HUDEP-2 (cell line): ENCODE data around the gene PIK3R4.

Source experiments
- DNase-seq, 76 experiments: peaks; one replicate each; lab custom pipeline; 2025; ENCODE audit not compliant: unreplicated experiment in 76 of 76; lab: John Stamatoyannopoulos, UW

PIK3R4 gene

GRCh38 chr3:130743354-130743753, 3.3 kb downstream of the PIK3R4 start:
- no peak for DNase-seq

DNA sequence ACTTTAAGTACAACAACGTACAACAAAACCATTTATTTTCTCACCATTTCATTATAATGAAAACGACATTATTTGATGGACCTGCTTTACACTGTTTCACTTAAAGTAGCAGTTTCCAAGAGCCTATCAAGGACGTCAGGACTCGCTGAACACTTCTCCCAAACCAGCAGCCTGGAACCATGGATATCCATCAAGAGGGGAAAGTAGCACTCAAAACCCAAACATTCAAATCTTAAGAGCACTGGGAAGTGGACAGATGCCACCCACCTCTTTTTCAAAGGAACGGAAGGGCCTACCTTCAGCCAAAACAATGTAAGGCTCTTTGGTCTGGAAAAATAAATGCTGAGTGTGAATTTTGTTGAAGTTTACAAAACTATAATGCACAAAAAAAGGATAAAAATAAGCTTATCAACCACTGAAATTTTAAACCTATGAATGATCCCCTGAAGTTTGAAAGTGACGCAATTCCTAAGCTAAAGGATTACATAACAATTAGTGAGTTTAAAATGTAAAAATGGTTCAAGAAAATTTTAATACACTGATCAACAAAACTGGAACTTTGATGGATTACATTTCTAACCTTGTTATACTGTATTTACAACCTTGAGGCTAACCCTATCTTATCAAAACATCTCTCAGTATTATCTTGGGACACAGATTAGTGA, 4.6 kb downstream of the PIK3R4 start:
- DNase-seq = no peak

- DNase-seq = no peak
Measured at GRCh38 chr3:130739848-130740247, 6.8 kb downstream of the PIK3R4 start.

GRCh38 chr3:130738241-130738640, 8.4 kb downstream of the PIK3R4 start:
- peak in 17 of 76 experiments; percentile 4 to 65 (median 40) for DNase-seq

- no peak for DNase-seq
Measured at GRCh38 chr3:130737622-130738021, 9.0 kb downstream of the PIK3R4 start.

DNA sequence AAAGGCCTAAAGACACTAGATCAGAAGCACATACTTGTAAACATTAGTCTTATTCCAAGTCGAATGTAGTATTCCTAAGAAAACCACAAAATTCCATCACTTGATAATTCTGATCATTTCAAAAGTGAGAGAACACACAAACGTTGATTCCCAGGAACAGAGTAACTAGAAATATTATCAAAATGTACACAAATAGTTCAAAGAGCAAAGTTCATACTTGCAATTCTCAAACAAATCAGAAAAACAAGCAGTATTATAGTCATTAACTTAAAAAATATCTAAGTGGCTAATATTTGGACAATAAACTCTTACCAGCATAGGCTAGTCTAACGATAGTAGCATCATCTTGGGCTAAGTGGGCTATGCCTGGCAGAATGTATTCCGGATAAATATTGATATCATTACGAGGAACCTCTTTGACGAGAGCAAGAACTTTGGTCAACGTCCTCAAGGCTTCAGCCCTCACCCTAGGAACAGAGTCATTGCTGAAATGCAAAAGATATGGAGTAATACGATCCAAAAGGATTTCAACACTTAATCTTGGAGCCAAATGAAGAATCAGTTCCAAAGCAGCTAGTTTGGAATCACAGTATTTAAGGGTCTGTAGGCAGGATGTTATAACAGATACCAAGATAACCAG, 13.3 kb downstream of the PIK3R4 start:
- DNase-seq = no peak

DNA sequence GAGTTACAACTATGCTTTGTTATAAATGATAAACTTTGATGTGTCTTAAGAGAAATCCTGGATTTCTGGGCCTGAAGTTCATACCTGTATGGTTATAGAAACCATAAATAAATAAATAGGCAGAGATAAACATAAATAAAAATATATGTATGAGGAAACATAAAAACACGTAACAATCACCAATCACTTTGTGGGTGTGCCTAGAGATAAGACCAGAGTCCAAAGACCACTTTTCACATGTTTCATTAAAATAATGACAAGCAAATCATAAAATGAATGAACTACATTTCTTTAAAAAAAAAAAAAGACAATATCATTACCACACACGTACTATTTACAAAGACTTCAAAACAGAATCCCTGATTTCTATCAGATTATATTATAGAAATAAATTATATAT, 14.1 kb downstream of the PIK3R4 start:
- no peak for DNase-seq

DNA sequence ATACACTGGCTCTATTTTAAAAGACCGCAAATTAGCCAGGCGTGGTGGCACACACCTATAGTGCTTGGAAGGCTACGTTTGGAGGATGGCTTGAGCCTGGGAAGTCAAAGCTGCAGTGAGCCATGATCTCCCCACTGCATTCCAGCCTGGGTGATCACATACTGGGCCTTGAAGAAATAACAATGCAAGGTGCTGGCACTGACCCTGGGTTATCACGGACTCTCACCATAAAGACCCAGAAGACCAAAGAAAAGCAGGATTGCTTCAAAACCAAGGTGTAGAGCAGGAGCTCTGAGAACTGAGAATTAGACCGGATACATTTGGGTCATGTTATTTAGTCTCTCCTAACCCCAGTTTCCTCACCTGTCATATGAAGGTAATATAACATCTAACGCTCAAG, 14.8 kb downstream of the PIK3R4 start:
- DNase-seq = no peak

GRCh38 chr3:130729154-130729553, 17.5 kb downstream of the PIK3R4 start:
- no peak for DNase-seq

DNA sequence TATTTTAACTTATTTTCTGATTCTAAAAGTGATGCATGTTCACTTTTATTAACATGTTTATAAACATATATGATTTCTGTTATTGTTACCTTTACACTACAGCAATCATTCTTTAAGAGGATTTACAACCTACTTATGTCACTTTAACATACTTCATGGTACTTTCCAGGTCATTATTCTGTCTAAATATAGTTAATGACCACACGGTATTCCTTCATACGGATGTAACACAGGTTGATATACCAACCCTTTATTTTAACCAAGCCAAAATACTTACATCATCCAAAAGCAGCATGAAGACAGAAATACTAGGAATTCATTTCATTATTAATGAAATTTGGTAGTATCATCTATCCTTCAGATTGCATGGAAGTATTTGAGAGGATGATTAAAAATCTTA, 18.6 kb downstream of the PIK3R4 start:
- no peak for DNase-seq

DNA sequence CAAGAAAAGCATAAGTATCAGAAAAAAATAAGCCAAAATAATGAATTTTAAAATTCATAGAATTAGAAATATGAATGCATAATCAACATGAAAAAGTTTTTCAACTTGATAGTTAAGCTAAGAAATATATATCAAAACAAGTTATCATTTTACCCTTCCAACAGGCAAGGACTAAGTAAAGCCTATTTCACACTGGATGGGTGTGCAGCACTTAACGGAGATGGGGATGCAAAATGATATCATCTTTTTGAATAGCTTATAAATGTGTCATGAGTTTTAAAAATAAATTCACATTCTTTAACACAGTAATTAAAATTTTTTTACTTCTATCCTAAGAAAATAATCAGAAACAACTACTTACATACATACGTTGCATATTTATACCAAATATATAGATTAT, 20.9 kb downstream of the PIK3R4 start:
- no peak for DNase-seq

DNA sequence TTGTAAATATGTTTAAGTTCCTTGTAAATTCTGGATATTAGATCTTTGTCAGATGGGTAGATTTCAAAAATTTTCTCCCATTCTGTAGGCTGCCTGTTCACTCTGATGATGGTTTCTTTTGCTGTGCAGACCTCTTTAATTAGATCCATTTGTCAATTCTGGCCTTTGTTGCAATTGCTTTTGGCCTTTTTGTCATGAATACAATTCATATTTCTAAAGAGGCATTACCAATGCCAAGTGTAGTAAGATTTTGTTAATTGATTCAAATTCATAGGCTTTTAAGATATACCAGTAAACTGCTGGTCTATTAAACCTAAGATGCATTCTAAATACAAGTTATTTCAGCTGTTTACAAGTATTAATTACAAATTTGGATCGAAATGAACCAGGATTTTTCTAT, 31.0 kb downstream of the PIK3R4 start:
- DNase-seq = no peak

DNA sequence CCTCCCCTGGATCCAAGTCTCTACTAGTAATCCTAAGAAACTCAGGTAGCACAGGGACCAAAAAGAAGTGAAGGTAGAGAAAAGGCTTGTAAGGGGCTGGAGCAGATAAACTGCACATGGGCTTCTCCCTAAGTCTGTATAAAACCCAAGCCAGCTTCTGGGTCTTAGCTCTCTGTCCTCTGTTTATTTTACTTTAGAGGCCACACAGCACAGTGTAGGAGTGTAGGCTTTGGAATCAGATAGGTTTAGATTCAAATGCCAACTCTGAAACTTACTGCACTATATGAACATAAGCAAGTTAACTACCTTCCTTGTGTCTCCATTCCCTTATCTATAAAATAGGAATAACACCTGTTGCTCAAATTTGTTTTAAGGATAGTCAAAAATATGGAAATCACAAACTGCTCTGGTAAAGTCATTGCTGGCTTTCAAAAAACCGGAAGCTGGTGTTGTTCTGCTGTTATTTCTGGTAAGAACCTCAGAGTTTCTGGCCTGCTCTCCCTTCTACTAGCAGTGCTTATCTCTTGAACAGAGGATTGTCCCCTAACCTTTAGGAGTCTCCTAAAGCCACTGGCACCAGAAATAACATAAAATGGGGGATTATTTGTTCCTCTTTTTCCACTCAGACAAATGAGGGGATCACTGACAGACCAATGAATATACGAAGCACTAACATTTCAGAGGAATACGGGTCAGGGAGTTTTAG, 33.8 kb downstream of the PIK3R4 start:
- DNase-seq = peak in 3 of 76 experiments; percentile 2 to 30 (median 6)

DNA sequence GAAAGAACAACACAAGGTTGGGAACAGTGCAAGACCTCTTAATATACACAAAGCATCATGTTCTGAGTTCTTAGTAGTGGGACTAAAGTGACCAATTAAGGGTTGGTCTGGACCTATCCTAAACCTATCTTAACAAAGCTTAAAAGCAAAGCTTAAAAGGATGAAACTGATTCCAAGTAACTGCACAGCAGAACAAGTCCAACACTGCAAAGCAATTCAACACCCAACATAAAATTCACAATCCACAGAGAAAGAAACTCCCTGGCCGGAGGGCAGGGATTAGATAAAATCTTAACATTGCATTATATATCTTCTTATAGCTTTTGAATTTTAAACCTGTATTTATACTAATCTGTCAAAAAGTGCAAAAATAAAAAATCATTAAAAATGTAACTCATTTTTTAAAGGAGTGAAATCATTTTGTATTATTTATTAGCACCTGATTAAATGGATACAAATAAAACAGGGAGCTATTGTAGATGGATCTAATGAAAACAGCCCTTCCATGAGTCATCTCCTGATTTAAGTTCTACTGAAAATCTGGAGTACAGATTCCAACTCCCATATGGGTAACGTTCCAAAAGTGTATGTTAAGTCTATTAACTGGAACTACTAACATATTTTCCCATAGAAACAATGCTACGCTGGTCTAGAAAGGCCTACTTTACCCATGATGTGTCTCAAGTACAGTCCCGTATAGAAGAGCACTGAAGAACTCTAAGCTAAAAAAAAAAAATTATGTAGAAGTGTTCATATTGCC, 34.9 kb downstream of the PIK3R4 start:
- no peak for DNase-seq

DNA sequence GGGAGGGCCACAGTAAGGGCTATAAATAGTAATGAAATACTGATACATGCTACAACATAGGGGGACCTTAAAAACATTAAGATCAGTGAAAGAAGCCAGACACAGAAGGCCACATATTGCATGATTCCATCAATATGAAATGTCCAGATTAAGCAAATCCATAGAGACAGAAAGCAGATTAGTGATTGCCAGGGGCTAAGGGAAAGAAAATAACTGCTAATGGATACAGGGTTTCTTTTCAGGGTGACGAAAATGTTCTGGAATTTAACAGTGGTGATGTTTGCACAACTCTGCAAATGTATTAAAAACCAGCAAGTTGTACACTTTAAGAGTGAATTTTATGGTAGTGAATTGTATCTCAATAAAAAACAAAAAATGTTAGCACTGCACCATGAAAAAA, 37.0 kb downstream of the PIK3R4 start:
- DNase-seq = no peak

DNA sequence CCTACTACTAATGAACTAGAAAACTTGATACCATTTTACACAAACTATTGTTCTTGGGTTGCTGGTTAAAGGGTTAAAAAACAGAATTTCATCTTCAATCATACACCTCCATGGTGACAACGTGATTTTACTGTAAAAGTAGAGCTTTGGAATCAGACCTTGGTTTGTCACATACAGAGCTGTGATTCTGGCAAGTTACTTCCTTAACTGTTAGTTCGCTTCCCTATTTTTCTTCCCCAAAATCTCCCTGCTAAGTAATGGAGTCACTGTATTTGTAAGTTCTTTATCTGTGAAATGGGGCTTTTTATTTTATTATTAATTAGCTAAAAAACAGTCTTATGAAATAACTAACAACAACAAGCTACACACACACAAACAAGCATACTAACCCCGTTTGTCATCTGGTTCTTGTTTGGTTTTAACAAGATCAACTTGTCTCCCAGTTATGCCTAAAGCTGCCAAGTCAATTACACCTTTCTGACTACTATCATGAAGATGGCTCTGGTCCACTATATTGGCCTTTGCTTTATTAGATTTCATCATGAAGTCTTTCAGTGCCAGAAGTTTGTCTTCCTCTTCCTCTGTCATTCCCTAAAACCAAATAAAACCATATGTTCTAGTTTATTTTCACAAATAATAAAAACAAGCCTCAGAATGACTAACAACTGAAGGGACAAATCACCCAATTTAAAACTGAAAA, 38.6 kb downstream of the PIK3R4 start:
- DNase-seq = no peak

DNA sequence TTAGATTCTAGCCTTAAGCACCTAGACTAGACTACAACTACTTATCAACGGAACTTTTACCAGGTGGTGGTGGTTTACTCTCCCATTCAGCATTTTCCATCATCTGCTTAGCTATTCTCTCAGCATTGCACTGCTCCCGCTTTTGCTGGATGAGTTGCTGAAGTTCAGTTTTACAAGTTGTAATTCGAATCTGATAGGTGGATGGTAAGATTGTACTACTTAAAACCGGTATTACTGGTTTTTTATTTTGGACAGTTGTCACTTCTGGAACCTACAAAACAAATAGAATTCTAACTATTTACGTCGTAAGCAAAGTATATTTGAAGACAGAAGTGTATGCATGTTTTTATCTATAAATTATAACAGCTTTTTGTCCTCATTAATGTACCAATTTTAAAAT, 41.1 kb downstream of the PIK3R4 start:
- DNase-seq = no peak

DNA sequence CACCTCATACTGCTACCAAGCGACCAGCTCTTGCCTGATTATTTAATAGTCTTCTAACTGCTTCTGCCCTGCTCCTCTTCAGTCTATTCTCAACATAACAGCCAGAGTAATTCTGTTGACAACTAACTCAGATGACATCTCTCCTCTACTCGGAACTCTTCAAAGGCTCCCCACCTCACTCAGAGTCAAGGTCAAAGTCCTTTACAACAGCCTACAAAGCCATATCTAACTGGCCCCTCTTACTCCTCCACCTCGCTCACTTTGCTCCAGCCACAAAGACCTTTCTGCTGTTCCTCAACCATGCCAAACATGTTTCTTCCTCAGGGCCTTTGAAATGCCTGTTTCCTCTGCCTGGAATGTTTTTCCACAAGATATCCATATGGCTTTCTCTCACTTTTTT, 43.6 kb downstream of the PIK3R4 start:
- no peak for DNase-seq

DNA sequence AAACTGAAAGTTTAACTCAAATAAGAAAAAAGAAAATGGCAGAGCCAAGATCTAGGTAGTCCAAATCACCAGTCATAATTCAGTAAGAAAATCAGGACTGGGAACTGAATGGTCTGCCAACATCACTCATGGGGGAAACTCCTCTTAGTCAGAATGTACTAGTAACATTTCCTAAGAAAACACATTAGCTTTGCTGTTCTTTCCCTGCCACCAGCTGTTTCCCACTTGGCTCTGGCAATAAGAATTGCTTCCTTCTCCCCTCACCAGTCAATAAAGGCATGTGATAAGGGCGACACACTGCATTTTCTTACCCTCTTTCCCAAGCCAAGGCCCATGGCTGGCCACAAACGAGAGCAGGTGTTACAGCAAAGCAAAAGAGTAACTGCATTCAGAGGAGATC, 46.1 kb downstream of the PIK3R4 start:
- no peak for DNase-seq

DNA sequence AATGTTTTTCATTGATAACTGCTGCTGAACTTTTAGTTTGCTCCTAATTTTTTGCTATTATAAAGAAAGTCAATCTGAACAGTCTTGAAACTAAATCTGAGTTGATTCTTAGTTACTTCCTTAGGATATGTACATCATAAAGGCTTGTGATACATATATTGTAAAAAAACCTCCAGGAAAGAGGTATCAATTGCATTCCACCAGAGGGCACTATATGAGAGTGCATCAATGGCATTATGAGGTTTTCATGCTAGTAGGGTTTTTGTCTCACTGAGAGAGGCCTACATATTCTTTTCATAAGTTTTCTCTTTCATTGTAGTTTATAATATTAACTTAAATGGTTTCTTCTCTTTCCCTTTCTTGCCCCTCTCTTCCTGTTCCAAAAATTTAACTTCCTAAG, 46.9 kb downstream of the PIK3R4 start:
- peak in 29 of 76 experiments; percentile 7 to 64 (median 35) for DNase-seq

- DNase-seq = no peak
Measured at GRCh38 chr3:130693314-130693713, 53.3 kb downstream of the PIK3R4 start.
